ENCODE results near the gene ZBED3. TPM values are rescaled to one million over a fixed set of nuclear protein-coding genes. Genes with fewer than 3 reads are reported as not detected.

Gene ZBED3
- polyA plus RNA-seq, 4 donors: 2.4 to 17.5 (median 5.2) TPM

DNA sequence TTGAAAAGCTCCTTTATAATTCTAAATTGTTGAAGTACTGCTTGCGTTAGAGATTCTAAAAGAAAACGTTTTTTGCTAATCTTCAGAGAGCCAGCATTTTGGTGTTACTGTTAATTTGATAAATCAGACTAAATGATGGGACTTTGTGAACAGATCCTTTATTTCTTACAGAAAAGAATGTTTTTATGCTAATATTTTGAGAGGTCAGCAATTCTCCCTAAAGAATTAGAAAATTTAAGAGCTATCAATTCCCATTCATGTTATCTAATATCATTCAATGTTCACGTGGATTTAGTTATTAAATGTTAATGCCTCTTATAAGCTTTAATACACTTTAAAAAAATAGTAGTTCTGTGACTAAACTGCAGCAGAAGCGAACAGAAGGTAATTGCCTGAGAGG is 54.5 kb downstream of the ZBED3 start:
- no peak overlapping the region for H3K27ac ChIP-seq (ENCODE audit: low read depth in 1 of 3, low read length in 2 of 3)
- peaks cover 4 to 22% (median 5%) of the 10 kb centered on the region in 3 donors for H3K4me1 ChIP-seq (ENCODE audit: control insufficient read depth in 3 of 3, insufficient read depth in 2 of 3, low read depth in 1 of 3, low read length in 2 of 3)
- no peak for DNase-seq
- no peak overlapping the region for H3K4me3 ChIP-seq (ENCODE audit: low read depth in 1 of 3, low read length in 3 of 3)
- FAIRE-seq: no peak
- 74 to 82% (median 78%) methylated on average over 4 of the region's 4 CpGs for WGBS, 3 donors
- no peaks in the 10 kb centered on the region for H3K27me3 ChIP-seq (ENCODE audit: control insufficient read depth in 3 of 3, insufficient read depth in 3 of 3, low read length in 3 of 3)
- H3K9me3 ChIP-seq (ENCODE audit: control insufficient read depth in 2 of 2, insufficient read depth in 1 of 2, low read depth in 1 of 2, low read length in 1 of 2): peaks cover 0 to 15% of the 10 kb centered on the region in 2 donors
- peaks cover 4 to 8% (median 4%) of the 10 kb centered on the region in 3 donors for H3K36me3 ChIP-seq (ENCODE audit: control insufficient read depth in 3 of 3, insufficient read depth in 2 of 3, low read depth in 1 of 3, low read length in 3 of 3)

DNA sequence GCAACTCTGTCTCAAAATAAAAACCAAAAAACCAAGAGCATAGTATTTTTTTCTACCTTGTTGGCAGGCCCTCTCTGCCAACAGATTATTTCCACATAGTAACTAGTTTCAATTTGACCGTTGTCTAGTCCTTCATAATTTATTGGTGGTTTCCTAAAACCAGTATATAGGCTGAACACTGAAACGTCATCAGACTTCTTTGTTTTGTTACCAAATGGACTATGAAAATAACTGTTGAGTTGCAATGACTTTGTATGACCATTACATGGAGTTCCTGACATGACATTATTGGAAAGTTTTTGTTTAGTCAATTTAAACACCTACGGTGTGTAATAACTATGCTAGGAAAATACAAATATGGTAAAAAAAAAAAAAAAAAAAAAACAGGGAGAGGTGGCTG is 55.2 kb downstream of the ZBED3 start:
- Histone ChIP-seq H3K27ac (ENCODE audit: low read depth in 1 of 3, low read length in 2 of 3) (no peak overlapping the region), H3K4me1 (ENCODE audit: control insufficient read depth in 3 of 3, insufficient read depth in 2 of 3, low read depth in 1 of 3, low read length in 2 of 3) (peaks cover 4 to 22% (median 5%) of the 10 kb centered on the region in 3 donors), H3K27me3 (ENCODE audit: control insufficient read depth in 3 of 3, insufficient read depth in 3 of 3, low read length in 3 of 3) (no peaks in the 10 kb centered on the region), H3K4me3 (ENCODE audit: low read depth in 1 of 3, low read length in 3 of 3) (peak overlapping the region in 2 of 3 donors; percentile 96 to 98), H3K9me3 (ENCODE audit: control insufficient read depth in 2 of 2, insufficient read depth in 1 of 2, low read depth in 1 of 2, low read length in 1 of 2) (peaks cover 0 to 15% of the 10 kb centered on the region in 2 donors), H3K36me3 (ENCODE audit: control insufficient read depth in 3 of 3, insufficient read depth in 2 of 3, low read depth in 1 of 3, low read length in 3 of 3) (peaks cover 0 to 4% (median 0%) of the 10 kb centered on the region in 3 donors)
- DNase-seq (no peak), FAIRE-seq (no peak)
- 69 to 82% (median 79%) methylated on average over 3 of the region's 3 CpGs for WGBS, 3 donors

DNA sequence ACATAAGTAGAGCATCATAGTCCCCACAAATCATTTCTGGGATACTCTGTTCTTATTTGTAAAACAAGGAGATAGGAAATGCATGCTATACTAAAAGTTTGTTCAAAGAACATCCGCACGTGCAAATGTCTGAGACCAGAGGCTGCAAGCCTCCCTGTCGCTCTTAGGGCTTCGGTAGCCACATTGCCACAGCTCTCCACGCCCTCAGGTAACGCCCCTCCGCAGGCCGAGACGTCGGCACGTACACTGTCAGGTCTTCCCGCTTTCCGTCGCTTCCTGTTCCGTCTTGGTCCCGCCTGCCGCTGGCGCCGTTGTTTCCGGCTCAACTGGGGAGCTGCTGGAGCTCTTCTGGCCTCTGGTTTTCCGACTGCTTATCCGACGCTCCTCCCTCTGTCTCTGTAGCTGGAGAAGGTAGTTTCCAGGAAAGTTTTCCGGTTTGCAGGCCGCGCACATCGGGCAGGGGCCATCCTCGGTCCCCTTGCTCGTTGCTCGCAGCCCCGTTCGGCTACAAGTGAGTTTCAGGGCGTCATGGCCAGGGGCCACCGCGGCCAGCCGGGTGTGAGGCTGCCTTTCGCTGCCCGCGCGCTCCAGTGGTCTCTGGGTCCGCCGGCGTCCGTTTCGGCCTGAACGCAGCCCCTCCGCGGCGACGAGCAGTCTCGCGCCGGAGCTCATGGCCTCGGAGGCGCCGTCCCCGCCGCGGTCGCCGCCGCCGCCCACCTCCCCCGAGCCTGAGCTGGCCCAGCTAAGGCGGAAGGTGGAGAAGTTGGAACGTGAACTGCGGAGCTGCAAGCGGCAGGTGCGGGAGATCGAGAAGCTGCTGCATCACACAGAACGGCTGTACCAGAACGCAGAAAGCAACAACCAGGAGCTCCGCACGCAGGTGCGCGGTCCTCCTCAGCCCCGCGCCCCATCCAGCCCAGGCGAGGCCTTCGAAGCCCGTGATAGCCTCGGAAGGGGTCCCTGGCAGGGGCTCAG is 56.7 kb downstream of the ZBED3 start, which contains the start of gene AGGF1:
Gene AGGF1 (plus strand): TSS at position 308 of the 975 bp plus-strand sequence. CDS start 363 bp downstream, at position 671.
- peak within 1 kb of the TSS; percentile 96 to 98 (median 97) for H3K4me3 ChIP-seq (ENCODE audit: low read depth in 1 of 3, low read length in 3 of 3)
- H3K36me3 ChIP-seq (ENCODE audit: control insufficient read depth in 3 of 3, insufficient read depth in 2 of 3, low read depth in 1 of 3, low read length in 3 of 3): no peaks in the 10 kb centered on the region
- H3K4me1 ChIP-seq (ENCODE audit: control insufficient read depth in 3 of 3, insufficient read depth in 2 of 3, low read depth in 1 of 3, low read length in 2 of 3): peaks cover 4 to 22% (median 5%) of the 10 kb centered on the region in 3 donors
- FAIRE-seq: no peak
- peak within 1 kb of the TSS; percentile 97 to 99 (median 99) for H3K27ac ChIP-seq (ENCODE audit: low read depth in 1 of 3, low read length in 2 of 3)
- 0 to 1% (median 1%) methylated on average over 68 to 82 of the region's 82 CpGs for WGBS, 3 donors
- no peaks in the 10 kb centered on the region for H3K27me3 ChIP-seq (ENCODE audit: control insufficient read depth in 3 of 3, insufficient read depth in 3 of 3, low read length in 3 of 3)
- peak; percentile 96 to 97 for DNase-seq
- peaks cover 0 to 15% of the 10 kb centered on the region in 2 donors for H3K9me3 ChIP-seq (ENCODE audit: control insufficient read depth in 2 of 2, insufficient read depth in 1 of 2, low read depth in 1 of 2, low read length in 1 of 2)

DNA sequence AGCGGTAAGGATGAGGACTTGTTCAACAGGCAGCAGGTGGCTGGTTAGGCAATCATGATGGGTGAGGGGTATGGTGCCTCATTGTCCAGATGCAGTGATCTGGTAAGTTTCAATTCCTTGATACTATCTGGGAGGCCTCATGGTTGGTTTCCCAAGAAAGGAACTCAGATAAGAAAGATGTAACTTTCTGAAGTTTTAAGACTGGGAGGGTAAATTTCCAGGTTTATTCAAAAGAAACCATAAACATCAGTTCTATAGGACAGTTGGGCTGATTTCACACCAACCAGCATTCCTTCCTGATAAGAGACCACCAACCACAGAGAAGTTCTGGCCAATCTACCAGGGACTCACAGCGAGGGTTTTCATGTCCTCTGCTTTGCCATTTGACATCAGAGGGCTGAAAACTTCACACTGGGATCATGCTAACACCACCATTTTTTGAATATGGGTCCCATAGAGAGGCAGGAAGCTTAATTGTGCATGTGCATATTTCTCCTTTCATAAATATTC is 57.7 kb downstream of the ZBED3 start:
- DNase-seq: no peak
- Histone ChIP-seq H3K9me3 (ENCODE audit: control insufficient read depth in 2 of 2, insufficient read depth in 1 of 2, low read depth in 1 of 2, low read length in 1 of 2) (peaks cover 0 to 15% of the 10 kb centered on the region in 2 donors), H3K27me3 (ENCODE audit: control insufficient read depth in 3 of 3, insufficient read depth in 3 of 3, low read length in 3 of 3) (no peaks in the 10 kb centered on the region), H3K27ac (ENCODE audit: low read depth in 1 of 3, low read length in 2 of 3) (peak overlapping the region in 2 of 3 donors; percentile 30 to 99), H3K36me3 (ENCODE audit: control insufficient read depth in 3 of 3, insufficient read depth in 2 of 3, low read depth in 1 of 3, low read length in 3 of 3) (no peaks in the 10 kb centered on the region), H3K4me3 (ENCODE audit: low read depth in 1 of 3, low read length in 3 of 3) (peak overlapping the region in 1 of 3 donors; percentile 96), H3K4me1 (ENCODE audit: control insufficient read depth in 3 of 3, insufficient read depth in 2 of 3, low read depth in 1 of 3, low read length in 2 of 3) (peaks cover 4 to 22% (median 5%) of the 10 kb centered on the region in 3 donors)
- no peak for FAIRE-seq
- 98 to 99% (median 98%) methylated on average over 2 of the region's 2 CpGs for WGBS, 3 donors

DNA sequence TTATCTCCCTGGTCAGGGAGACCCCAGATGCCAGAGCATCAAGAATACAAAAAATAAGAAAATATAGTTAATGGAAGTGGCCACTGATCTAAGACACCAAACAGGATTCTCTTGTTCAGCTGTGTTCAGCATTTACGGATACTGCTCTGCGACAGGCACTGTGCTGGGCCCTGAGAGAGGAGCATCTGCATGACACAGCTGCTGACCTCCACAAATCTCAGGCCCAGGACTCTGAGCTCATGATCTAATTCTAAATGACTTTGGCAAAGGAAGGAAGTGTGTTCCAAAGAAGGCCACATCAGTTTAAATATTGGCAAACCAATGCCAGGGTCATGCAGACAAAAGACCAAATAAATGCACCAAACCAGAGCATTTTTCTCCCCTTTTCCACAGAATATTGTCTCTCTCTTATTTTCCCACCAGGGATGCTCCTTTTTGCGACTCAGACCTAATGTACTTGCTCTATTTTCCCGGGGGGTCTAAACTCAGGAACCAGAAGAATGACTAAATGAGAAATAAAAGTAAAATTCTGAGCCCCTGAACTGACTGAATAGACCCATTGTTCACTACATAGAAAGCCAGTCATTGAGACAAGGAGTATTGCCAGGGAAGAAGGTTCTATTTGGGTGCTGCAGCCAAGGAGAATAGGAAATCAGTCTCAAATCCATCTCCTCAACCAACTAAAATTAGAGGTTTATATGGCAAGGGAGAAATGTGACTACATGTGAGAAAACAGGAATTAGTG is 58.3 kb downstream of the ZBED3 start:
- peaks cover 0 to 15% of the 10 kb centered on the region in 2 donors for H3K9me3 ChIP-seq (ENCODE audit: control insufficient read depth in 2 of 2, insufficient read depth in 1 of 2, low read depth in 1 of 2, low read length in 1 of 2)
- FAIRE-seq: no peak
- H3K4me3 ChIP-seq (ENCODE audit: low read depth in 1 of 3, low read length in 3 of 3): no peak overlapping the region
- H3K27me3 ChIP-seq (ENCODE audit: control insufficient read depth in 3 of 3, insufficient read depth in 3 of 3, low read length in 3 of 3): no peaks in the 10 kb centered on the region
- H3K27ac ChIP-seq (ENCODE audit: low read depth in 1 of 3, low read length in 2 of 3): peak overlapping the region in 1 of 3 donors; percentile 10
- DNase-seq: no peak
- H3K36me3 ChIP-seq (ENCODE audit: control insufficient read depth in 3 of 3, insufficient read depth in 2 of 3, low read depth in 1 of 3, low read length in 3 of 3): no peaks in the 10 kb centered on the region
- H3K4me1 ChIP-seq (ENCODE audit: control insufficient read depth in 3 of 3, insufficient read depth in 2 of 3, low read depth in 1 of 3, low read length in 2 of 3): peaks cover 4 to 23% (median 5%) of the 10 kb centered on the region in 3 donors
- 81 to 98% (median 97%) methylated on average over 4 of the region's 4 CpGs for WGBS, 3 donors

DNA sequence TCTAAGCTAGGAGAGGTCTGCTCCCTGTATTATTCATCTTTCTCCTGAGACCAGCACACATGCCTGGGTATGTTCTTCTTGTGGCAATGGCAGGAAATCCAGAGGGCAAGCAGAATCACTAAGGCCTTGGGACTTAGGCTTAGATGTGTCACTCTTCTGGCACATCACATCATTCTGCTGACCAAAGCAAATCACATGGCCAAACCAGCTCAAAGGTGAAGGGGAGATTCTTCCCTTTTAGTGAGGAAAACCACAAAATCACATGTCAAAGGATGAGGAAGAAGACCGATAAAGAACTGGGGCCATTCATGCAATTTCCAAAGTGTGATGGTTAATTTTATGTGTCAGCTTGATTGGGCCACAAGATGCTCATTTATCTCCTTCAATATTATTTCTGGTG is 62.6 kb downstream of the ZBED3 start:
- H3K4me1 ChIP-seq (ENCODE audit: control insufficient read depth in 3 of 3, insufficient read depth in 2 of 3, low read depth in 1 of 3, low read length in 2 of 3): peaks cover 0 to 25% (median 2%) of the 10 kb centered on the region in 3 donors
- peaks cover 0 to 23% of the 10 kb centered on the region in 2 donors for H3K9me3 ChIP-seq (ENCODE audit: control insufficient read depth in 2 of 2, insufficient read depth in 1 of 2, low read depth in 1 of 2, low read length in 1 of 2)
- no peak overlapping the region for H3K27ac ChIP-seq (ENCODE audit: low read depth in 1 of 3, low read length in 2 of 3)
- no peak overlapping the region for H3K4me3 ChIP-seq (ENCODE audit: low read depth in 1 of 3, low read length in 3 of 3)
- FAIRE-seq (no peak), DNase-seq (no peak)
- no peaks in the 10 kb centered on the region for H3K36me3 ChIP-seq (ENCODE audit: control insufficient read depth in 3 of 3, insufficient read depth in 2 of 3, low read depth in 1 of 3, low read length in 3 of 3)
- H3K27me3 ChIP-seq (ENCODE audit: control insufficient read depth in 3 of 3, insufficient read depth in 3 of 3, low read length in 3 of 3): no peaks in the 10 kb centered on the region
- WGBS, 3 donors: 83 to 87% (median 85%) methylated on average over 1 of the region's 1 CpG

DNA sequence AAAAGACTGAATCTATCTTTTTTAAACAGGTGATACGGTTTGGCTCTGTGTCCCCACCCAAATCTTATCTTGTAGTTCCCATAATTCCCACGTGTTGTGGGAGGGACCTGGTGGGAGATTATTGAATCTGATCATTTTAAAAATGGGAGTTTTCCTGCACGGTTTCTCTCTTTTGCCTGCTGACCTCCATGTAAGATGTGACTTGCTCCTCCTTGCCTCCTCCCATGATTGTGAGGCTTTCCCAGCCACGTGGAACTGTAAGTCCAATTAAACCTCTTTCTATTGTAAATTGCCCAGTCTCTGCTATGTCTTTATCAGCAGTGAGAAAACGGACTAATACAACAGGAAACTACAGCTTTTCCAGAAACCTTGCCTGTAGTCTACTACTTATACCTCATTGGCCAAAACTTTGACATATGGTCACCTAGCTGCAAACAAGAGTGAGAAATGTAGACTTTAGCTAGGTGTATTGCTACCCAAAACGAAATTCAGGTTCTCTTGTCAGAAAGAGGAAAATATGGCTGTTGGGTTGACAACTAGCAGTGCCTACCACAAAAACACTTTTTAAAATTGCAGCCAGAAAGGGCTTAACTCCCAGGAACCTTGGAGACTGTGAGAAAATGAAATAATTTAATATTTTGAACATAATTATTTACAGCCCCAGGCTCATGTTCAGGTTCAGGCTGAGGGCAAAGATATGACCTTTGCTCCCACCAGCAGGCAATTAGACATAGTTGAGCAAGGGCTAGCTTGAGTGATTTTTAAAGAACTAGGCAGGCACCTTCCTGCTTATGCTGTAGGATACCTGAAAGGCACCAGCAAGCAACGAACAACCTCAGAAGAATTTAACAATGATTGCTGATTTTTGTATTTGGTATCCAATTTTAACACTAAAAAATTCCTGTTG is 64.3 kb downstream of the ZBED3 start:
- peaks cover 0 to 12% (median 0%) of the 10 kb centered on the region in 3 donors for H3K4me1 ChIP-seq (ENCODE audit: control insufficient read depth in 3 of 3, insufficient read depth in 2 of 3, low read depth in 1 of 3, low read length in 2 of 3)
- H3K4me3 ChIP-seq (ENCODE audit: low read depth in 1 of 3, low read length in 3 of 3): no peak overlapping the region
- H3K9me3 ChIP-seq (ENCODE audit: control insufficient read depth in 2 of 2, insufficient read depth in 1 of 2, low read depth in 1 of 2, low read length in 1 of 2): peaks cover 0 to 11% of the 10 kb centered on the region in 2 donors
- FAIRE-seq (no peak), DNase-seq (peak; percentile 81 to 85)
- no peaks in the 10 kb centered on the region for H3K36me3 ChIP-seq (ENCODE audit: control insufficient read depth in 3 of 3, insufficient read depth in 2 of 3, low read depth in 1 of 3, low read length in 3 of 3)
- WGBS, 3 donors: 26 to 53% (median 39%) methylated on average over 7 of the region's 7 CpGs
- peak overlapping the region in 2 of 3 donors; percentile 34 to 65 for H3K27ac ChIP-seq (ENCODE audit: low read depth in 1 of 3, low read length in 2 of 3)
- no peaks in the 10 kb centered on the region for H3K27me3 ChIP-seq (ENCODE audit: control insufficient read depth in 3 of 3, insufficient read depth in 3 of 3, low read length in 3 of 3)

Measured in small intestine (tissue), 7 donors.